CD14-positive monocyte (primary cell): Measurements from ENCODE around the gene CCL17. TPM values are rescaled to one million over a fixed set of nuclear protein-coding genes. Genes with fewer than 3 reads are reported as not detected.

Source experiments
- DNase-seq, 3 donors: peaks; one replicate each; pipeline ENCODE4 v3.0.0-alpha.2; 2011 to 2022
- H2AFZ ChIP-seq: 2 replicates; pipeline ENCODE4 v1.6.0; 2012; ENCODE audit warnings: mild to moderate bottlenecking, low read depth, low read length, inconsistent platforms; ENCODE audit not compliant: insufficient read depth, poor library complexity, severe bottlenecking
- H3K27ac ChIP-seq, 2 donors: 1 replicate in 1 of 2; 2 replicates in 1 of 2; pipeline ENCODE4 v1.5.1; 2012 to 2013; ENCODE audit warnings: low read length in 2 of 2, control low read depth in 1 of 2, inconsistent platforms in 1 of 2, low read depth in 1 of 2, mild to moderate bottlenecking in 1 of 2
- H3K27me3 ChIP-seq, 2 donors: one replicate each; pipeline versions ENCODE4 v1.6.0 to v1.6.1; 2011 to 2013; ENCODE audit warnings: low read length in 2 of 2; ENCODE audit not compliant: control insufficient read depth in 2 of 2, insufficient read depth in 2 of 2
- H3K36me3 ChIP-seq, 2 donors: replicated peaks in 1 of 2; 1 replicate in 1 of 2; 2 replicates in 1 of 2; pipeline versions ENCODE4 v1.5.1 to v1.6.1; 2012 to 2013; ENCODE audit warnings: low read length in 2 of 2, control low read depth in 1 of 2, inconsistent platforms in 1 of 2, mild to moderate bottlenecking in 1 of 2; ENCODE audit not compliant: insufficient read depth in 2 of 2, control insufficient read depth in 1 of 2
- H3K4me1 ChIP-seq, 2 donors: 1 replicate in 1 of 2; 2 replicates in 1 of 2; pipeline versions ENCODE4 v1.5.1 to v1.6.1; 2012 to 2013; ENCODE audit warnings: low read length in 2 of 2, control low read depth in 1 of 2, inconsistent platforms in 1 of 2, mild to moderate bottlenecking in 1 of 2, moderate library complexity in 1 of 2; ENCODE audit not compliant: insufficient read depth in 2 of 2, control insufficient read depth in 1 of 2
- H3K4me2 ChIP-seq: replicated peaks from 2 replicates; pipeline ENCODE3; 2012; ENCODE audit warnings: low read length, moderate library complexity, mild to moderate bottlenecking; ENCODE audit not compliant: poor library complexity, severe bottlenecking; ENCODE audit errors: extremely low read depth
- H3K4me3 ChIP-seq, 3 experiments: fragments of 200-600 bp in 1 of 3; sonication (generic) in 1 of 3; replicated peaks in 1 of 3; 1 replicate in 2 of 3; 2 replicates in 1 of 3; pipeline ENCODE4 v1.5.1; 2011 to 2013; ENCODE audit warnings: low read length in 3 of 3, mild to moderate bottlenecking in 3 of 3, control low read depth in 2 of 3, low read depth in 2 of 3, inconsistent platforms in 1 of 3, moderate library complexity in 1 of 3
- H3K79me2 ChIP-seq: 2 replicates; pipeline ENCODE4 v1.6.0; 2012; ENCODE audit warnings: mild to moderate bottlenecking, control low read depth, inconsistent platforms, low read length, moderate library complexity; ENCODE audit not compliant: insufficient read depth
- H3K9ac ChIP-seq: 2 replicates; pipeline ENCODE4 v1.6.0; 2017; ENCODE audit warnings: low read length, mild to moderate bottlenecking; ENCODE audit not compliant: insufficient read depth, poor library complexity, severe bottlenecking
- H3K9me3 ChIP-seq, 2 donors: replicated peaks in 1 of 2; 1 replicate in 1 of 2; 2 replicates in 1 of 2; pipeline versions ENCODE4 v1.5.1 to v1.6.1; 2012 to 2013; ENCODE audit warnings: low read length in 2 of 2, control low read depth in 1 of 2; ENCODE audit not compliant: control insufficient read depth in 1 of 2, insufficient read depth in 1 of 2
- H4K20me1 ChIP-seq: 2 replicates; pipeline ENCODE4 v1.6.0; 2012; ENCODE audit warnings: mild to moderate bottlenecking, low read length, control low read depth, moderate library complexity; ENCODE audit not compliant: insufficient read depth
- H3K27ac Mint-ChIP-seq, 7 donors: one replicate each; pipeline ENCODE4 v1.8.0; 2020; ENCODE audit warnings: mild to moderate bottlenecking in 7 of 7, mixed read lengths in 7 of 7, moderate library complexity in 6 of 7, inconsistent platforms in 2 of 7
- H3K27me3 Mint-ChIP-seq, 3 donors: one replicate each; pipeline ENCODE4 v1.8.0; 2021 to 2022; ENCODE audit warnings: low read depth in 3 of 3, mild to moderate bottlenecking in 3 of 3, mixed read lengths in 3 of 3, moderate library complexity in 3 of 3, inconsistent platforms in 1 of 3
- H3K36me3 Mint-ChIP-seq, 2 donors: one replicate each; pipeline ENCODE4 v1.8.0; 2020; ENCODE audit warnings: mixed read lengths in 2 of 2, inconsistent platforms in 1 of 2, mild to moderate bottlenecking in 1 of 2
- H3K4me1 Mint-ChIP-seq: one replicate; pipeline ENCODE4 v1.8.0; 2020; ENCODE audit warnings: mild to moderate bottlenecking, mixed read lengths
- H3K4me3 Mint-ChIP-seq, 2 donors: one replicate each; pipeline ENCODE4 v1.8.0; 2020; ENCODE audit warnings: mild to moderate bottlenecking in 2 of 2, mixed read lengths in 2 of 2, moderate library complexity in 1 of 2
- H3K9me3 Mint-ChIP-seq, 7 donors: one replicate each; pipeline ENCODE4 v1.8.0; 2020 to 2022; ENCODE audit warnings: mixed read lengths in 7 of 7, mild to moderate bottlenecking in 6 of 7, moderate library complexity in 6 of 7, inconsistent platforms in 2 of 7
- WGBS: methylation state at CpG from one replicate; pipeline ENCODE4 v1.1.5; 2013; ENCODE audit warnings: missing lambda C conversion rate; ENCODE audit not compliant: insufficient coverage; 5-methylcytosine and 5-hydroxymethylcytosine counted together
- intact Hi-C, 2 donors: fragments of 100-400 bp; cut with micrococcal nuclease; formaldehyde crosslinking; loops; one replicate each; pipeline versions ENCODE4 v1.15.0 to v1.15.1; 2023
- polyA plus RNA-seq, 3 donors: library from polyadenylated mRNA; depleted of rRNA in 1 of 3; unstranded in 2 of 3; stranded (reverse) in 1 of 3; fragments of 300-500 nt in 2 of 3; fragments of >200 nt in 1 of 3; fragmentation: Illumina TruSeq in 2 of 3; gene quantifications; 1 replicate in 2 of 3; 2 replicates in 1 of 3; pipeline ENCODE4 v1.2.3, GENCODE V29; 2012 to 2021
- TF ChIP-seq, protein P1 (sequence below): fragments of 200-600 bp; IDR thresholded peaks from one replicate; pipeline ENCODE4 v1.8.0; 2022; ENCODE audit warnings: antibody characterized with exemption, mild to moderate bottlenecking

The CCL17 gene
- polyA plus RNA-seq, 3 donors: not detected

DNA sequence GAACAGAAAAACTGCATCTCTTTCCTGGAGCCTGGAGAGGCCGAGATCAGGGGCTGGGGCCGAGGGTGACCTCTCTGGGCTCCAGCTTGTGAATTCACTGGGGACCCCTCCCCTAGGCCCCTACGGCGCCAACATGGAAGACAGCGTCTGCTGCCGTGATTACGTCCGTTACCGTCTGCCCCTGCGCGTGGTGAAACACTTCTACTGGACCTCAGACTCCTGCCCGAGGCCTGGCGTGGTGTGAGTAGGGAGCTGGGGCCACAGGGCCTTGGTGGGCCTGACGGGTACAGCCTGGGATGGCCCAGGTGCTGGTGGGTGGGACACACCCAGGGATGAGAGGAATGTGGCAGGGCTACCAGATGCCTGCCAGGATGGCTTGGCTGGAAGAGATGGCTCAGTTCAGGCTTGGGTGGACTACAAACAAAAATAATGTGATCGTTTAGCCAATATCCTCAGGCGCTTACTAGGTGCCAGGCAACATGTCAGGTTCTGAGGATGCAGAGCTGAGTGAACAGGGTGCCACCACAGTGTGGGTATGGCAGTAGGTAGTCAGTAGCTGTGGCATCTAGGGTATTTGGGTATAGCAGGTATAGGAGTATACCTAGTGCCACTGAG, 44.1 kb upstream of the CCL17 start:
- H3K4me2 ChIP-seq: no peak overlapping the region
- H3K27me3 Mint-ChIP-seq: peaks cover 7 to 23% (median 13%) of the 10 kb centered on the region in 3 donors
- H4K20me1 ChIP-seq: no peaks in the 10 kb centered on the region

DNA sequence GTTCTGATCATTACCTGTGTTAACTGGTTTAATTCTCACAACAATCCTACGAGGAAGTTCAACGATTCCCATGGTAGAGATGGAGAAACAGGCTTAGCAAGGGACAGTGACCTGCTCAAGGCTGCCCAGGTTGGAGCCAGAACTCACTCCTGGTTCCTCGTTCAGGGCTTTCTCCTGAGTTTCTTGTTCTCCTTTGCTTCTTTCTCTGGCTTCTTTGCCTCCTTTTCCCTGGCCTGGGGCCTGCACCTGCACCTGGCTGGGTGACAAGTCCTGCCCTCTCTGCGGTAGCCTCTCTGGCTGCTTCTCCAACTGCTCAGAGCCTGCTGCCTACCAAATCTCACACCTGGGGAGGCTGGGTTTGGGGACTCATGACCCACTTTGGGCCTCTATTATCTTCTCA, 43.2 kb upstream of the CCL17 start:
- Mint-ChIP-seq H3K4me1 (peaks cover 25% of the 10 kb centered on the region), H3K9me3 (no peaks in the 10 kb centered on the region), H3K4me3 (no peak overlapping the region), H3K27ac (no peak overlapping the region), H3K27me3 (peaks cover 9 to 24% (median 11%) of the 10 kb centered on the region in 3 donors), H3K36me3 (no peaks in the 10 kb centered on the region)
- Histone ChIP-seq H3K36me3 (no peaks in the 10 kb centered on the region), H3K27ac (no peak overlapping the region), H3K9ac (no peak overlapping the region), H3K27me3 (no peaks in the 10 kb centered on the region), H3K9me3 (no peaks in the 10 kb centered on the region), H3K4me1 (peaks cover 23 to 30% of the 10 kb centered on the region in 2 donors), H3K79me2 (no peaks in the 10 kb centered on the region), H3K4me3 (no peak overlapping the region), H4K20me1 (no peaks in the 10 kb centered on the region), H2AFZ (no peak overlapping the region), H3K4me2 (no peak overlapping the region)
- no peak for DNase-seq
- TF ChIP-seq, protein P1, sequence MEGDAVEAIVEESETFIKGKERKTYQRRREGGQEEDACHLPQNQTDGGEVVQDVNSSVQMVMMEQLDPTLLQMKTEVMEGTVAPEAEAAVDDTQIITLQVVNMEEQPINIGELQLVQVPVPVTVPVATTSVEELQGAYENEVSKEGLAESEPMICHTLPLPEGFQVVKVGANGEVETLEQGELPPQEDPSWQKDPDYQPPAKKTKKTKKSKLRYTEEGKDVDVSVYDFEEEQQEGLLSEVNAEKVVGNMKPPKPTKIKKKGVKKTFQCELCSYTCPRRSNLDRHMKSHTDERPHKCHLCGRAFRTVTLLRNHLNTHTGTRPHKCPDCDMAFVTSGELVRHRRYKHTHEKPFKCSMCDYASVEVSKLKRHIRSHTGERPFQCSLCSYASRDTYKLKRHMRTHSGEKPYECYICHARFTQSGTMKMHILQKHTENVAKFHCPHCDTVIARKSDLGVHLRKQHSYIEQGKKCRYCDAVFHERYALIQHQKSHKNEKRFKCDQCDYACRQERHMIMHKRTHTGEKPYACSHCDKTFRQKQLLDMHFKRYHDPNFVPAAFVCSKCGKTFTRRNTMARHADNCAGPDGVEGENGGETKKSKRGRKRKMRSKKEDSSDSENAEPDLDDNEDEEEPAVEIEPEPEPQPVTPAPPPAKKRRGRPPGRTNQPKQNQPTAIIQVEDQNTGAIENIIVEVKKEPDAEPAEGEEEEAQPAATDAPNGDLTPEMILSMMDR: no peak
- 91% methylated on average over 1 of the region's 4 CpGs for WGBS
- intact Hi-C loops: no loop called here

More for the DNA sequence above, 44.1 kb upstream of the CCL17 start:
- no peak overlapping the region for H3K27ac ChIP-seq
- no peaks in the 10 kb centered on the region for H3K79me2 ChIP-seq
- H3K36me3 ChIP-seq: no peaks in the 10 kb centered on the region
- DNase-seq: no peak
- H3K9ac ChIP-seq: no peak overlapping the region
- WGBS: 96% methylated on average over 13 of the region's 16 CpGs
- Mint-ChIP-seq H3K9me3 (no peaks in the 10 kb centered on the region), H3K4me1 (peaks cover 19% of the 10 kb centered on the region), H3K36me3 (no peaks in the 10 kb centered on the region), H3K27ac (no peak overlapping the region), H3K4me3 (no peak overlapping the region)
- intact Hi-C loops: no loop called here
- H3K27me3 ChIP-seq: no peaks in the 10 kb centered on the region
- H3K4me3 ChIP-seq: no peak overlapping the region
- TF ChIP-seq, protein P1: no peak
- no peak overlapping the region for H2AFZ ChIP-seq
- no peaks in the 10 kb centered on the region for H3K9me3 ChIP-seq
- peaks cover 17 to 21% of the 10 kb centered on the region in 2 donors for H3K4me1 ChIP-seq
